ENCODE measurements around the gene CD320.
"Not testable (repeated sequence)": the region's sequence is repeated elsewhere in the genome, so short reads cannot be mapped to it uniquely, and the experiment has no call there.

Gene CD320

DNA sequence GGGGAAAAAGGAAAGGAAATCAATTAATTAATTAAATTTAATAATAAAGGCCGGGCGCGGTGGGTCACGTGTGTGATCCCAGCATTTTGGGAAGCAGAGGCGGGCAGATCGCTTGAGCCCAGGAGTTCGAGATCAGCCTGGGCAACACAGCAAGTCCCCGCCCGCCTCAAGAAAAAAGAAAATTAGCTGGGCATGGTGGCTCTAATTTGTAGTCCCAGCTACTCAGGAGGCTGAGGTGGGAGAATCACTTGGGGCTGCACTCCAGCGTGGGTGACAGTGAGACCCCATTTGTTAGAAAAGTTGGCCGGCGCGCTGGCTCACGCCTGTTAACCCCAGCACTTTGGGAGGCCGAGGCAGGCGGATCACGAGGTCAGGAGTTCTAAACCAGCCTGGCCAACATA lies 733 bp upstream of the CD320 start:
- no peak for DNase-seq (ENCODE audit: low read depth)

DNA sequence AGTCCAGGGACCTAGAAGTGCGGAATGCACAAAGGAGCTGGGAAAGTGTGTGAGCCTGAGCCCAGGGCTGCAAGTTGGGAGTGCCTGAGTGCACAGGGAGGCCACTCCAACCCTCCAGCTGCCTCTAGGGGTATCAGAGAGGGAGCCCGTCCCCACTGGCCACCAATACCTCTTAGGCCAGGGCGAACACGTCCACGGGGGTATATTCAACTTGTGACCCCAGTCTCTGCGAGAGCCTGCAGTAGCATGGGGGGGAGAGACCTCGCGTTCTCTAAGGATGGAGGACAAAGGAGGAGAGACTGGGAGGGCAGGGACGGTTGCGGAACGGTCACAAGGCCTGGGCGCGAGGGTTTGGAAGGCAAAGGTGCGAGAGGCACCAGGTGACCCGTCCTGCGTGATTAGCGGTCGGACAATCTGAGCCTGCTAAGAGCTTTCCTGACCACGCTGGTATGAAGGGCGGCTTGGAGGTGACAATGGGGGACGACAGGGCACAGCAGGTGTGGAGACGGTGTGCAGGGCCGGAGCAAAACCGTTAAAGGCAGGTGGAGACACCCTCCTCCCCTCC lies 676 bp downstream of the CD320 start:
- no peak for DNase-seq (ENCODE audit: low read depth)

DNA sequence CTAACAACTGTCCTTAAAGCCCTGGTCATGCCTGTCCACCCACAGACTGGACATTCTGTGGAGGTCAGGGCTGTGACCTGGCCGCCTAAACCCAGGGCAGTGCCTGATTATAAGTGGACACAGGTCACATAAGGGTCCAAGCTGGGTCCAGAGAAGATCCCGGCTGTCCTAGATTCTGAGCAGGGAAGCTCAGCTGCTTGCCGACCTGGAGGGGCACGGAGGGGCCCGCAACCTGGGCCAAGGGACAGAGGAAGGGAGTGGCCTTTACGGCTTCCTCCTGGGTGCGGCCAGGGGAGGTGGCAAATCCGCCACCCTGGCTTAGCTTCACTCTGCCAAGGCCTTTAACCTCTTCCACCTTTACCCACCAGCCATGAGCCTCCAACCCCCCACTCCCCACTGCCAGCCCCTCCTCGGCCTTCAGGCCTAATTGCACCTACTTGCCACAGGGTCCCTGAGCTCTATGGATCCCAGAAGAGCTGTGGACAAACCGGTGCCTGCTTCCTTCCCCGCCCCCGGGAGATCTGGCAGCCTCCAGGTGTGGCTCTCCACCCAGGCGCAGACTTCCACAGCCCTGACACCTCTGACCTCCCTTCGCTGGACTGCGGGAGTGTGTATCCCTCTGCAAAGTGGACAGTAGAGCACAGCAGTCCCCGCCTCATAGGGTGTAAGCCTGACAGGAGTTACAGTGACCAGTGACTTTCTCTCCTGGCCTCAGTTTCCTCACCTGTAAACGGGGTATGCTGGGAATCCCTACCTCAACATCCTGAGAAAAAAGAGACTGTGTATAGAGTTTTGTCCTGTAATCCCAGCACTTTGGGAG lies 1.7 kb downstream of the CD320 start:
- DNase-seq (ENCODE audit: low read depth), result no peak

- DNase-seq (ENCODE audit: low read depth), result no peak
These were observed 2.4 kb downstream of the CD320 start for GRCh38 chr19:8305798-8306197.

DNA sequence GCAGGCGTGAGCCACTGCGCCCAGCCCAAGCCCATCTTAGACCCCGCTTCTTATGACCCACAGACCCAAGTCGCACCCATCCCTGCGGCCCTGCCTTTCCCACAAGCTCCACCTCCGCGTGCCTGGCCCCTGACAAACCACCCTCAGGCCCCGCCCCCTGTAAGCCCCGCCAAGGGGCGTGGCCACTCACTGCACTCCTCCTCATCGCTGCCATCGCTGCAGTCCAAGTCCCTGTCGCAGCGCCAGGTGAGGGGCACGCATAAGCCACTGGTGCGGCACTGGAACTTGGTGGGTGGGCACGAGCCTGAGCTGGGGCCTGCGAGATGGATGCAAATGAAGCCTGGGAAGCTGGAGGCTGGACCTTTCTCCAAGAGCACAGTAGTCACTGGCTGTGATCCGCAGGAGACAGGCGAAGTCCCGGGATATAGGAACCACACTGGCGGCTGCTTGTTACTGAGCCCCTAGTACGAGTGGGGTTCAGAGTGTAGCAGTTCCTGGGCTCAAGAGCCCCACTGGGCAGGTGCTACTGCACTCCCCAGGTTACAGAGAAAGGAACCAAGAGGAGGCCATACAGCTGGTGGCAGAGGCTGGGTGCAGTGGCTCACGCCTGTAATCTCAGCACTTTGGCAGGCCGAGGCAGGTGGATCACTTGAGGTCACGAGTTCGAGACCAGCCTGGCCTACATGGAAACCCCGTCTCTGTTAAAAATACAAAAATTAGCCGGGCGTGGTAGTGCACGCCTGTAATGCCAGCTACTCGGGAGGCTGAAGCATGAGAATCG lies 3.1 kb downstream of the CD320 start:
- no peak for DNase-seq (ENCODE audit: low read depth)

DNA sequence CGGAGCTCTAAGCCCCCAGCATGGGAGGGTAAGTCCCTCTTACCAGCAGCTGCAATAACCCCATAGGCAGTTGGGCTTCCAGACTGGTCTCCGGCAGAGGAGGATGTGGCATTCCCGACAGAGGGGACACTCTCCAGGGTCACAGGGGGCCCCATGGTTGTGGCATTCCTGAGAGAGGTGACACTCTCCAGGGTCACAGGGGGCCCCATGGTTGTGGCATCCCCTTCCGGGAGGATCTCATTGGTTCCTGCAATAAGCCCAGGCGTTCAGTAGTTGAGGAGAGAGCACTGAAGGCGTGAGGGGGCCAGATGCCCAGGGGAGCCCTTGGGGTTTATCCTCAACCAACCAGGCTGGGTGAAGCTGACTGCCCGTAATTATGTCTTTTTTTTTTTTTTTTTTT lies 5.4 kb downstream of the CD320 start:
- no peak for DNase-seq (ENCODE audit: low read depth)

DNA sequence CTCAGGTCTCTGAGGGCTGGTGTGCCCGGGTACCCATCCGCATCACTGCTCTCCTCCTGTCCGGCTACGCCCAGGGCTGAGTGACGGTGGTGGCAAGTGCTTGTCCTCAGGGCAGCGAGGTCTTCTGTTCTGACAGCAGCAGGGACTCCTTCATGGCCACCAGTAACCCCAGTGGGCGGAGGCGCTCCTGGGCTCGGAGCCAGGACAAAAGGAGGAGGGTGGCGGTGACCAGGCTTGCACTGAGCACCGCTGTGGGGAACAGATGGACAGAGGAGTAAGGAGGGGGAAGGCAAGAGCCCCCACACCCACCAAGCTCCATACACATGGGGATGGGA lies 5.8 kb downstream of the CD320 start:
- no peak for DNase-seq (ENCODE audit: low read depth)

- DNase-seq (ENCODE audit: low read depth), result not testable (repeated sequence)
These were observed 16.8 kb downstream of the CD320 start for GRCh38 chr19:8291337-8291736.

- DNase-seq (ENCODE audit: low read depth), result not testable (repeated sequence)
These were observed 31.6 kb downstream of the CD320 start for GRCh38 chr19:8276508-8276907.

DNA sequence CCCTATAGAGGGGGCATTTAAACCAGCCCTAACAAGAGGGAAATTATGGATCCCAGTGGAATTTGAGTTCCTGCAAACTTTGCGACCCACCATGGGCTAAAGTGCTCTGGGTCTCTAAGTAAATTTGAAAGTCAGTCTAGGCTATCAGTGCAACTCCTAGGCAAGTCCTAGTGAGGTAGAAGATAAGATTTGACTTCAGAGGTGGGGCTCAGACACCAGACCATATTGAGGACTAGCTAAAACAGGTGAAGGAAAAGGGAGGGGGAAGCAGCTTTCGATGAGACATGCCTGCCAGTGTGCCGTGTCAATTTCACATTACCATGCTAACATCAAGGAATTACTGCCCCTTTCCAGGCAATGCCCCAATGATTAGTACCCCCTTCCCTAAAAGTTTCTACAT lies 38.4 kb downstream of the CD320 start:
- DNase-seq (ENCODE audit: low read depth), result no peak

- no peak for DNase-seq (ENCODE audit: low read depth)
These were observed 42.3 kb downstream of the CD320 start for GRCh38 chr19:8265872-8266271.

DNA sequence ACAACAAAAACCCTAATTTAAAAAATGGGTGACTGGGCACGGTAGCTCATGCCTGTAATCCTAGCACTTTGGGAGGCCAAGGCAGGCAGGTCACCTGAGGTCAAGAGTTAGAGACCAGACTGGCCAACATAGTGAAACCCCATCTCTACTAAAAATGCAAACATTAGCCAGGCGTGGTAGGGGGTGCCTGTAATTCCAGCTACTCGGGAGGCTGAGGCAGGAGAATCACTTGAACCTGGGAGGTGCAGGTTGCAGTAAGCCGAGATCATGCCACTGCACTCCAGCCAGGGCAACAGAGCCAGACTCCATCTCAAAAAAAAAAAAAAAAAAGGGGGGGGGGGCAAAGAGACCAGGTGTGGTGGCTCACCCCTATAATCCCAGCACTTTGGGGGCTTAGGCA lies 43.9 kb downstream of the CD320 start:
- DNase-seq (ENCODE audit: low read depth), result not testable (repeated sequence)

DNA sequence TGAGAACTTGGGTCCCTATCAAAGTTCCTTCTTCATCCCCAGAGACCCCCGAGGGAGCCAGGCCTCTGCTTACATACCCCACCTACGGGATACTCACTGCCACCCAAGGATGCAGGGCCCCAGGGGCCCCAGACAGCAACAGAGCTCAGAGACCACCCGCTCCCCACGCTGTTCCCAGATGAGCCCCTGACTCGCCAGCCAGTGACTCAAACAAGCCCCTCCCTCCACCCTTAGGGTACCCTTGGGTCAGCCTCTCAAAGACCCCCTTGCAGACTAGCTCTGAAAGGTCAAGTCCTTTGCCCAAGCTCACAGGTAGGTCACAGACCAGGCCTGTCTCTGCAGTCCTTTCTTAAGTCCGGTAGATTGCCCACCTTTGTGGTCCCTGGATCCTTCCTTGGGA lies 45.7 kb downstream of the CD320 start:
- DNase-seq (ENCODE audit: low read depth), result no peak

- DNase-seq (ENCODE audit: low read depth), result no peak
These were observed 46.3 kb downstream of the CD320 start for GRCh38 chr19:8261881-8262280.

GRCh38 chr19:8261347-8261746 lies 46.8 kb downstream of the CD320 start:
- no peak for DNase-seq (ENCODE audit: low read depth)

DNA sequence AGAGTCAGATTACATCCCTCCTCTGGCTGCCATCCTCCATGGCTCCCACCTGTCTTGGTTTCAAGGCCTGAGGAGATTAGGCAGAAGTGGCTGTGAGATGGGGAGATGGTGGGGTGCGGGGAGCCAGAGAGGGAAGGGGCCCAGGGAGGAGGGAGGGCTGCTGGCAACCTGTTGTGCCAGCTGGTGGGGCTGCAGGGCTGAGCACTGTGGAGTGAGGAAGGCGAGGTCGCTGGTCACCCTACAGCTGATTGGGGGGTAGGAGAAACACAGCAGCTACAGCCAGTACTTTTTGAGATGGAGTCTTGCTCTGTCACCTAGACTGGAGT lies 48.3 kb downstream of the CD320 start:
- DNase-seq (ENCODE audit: low read depth), result no peak

DNA sequence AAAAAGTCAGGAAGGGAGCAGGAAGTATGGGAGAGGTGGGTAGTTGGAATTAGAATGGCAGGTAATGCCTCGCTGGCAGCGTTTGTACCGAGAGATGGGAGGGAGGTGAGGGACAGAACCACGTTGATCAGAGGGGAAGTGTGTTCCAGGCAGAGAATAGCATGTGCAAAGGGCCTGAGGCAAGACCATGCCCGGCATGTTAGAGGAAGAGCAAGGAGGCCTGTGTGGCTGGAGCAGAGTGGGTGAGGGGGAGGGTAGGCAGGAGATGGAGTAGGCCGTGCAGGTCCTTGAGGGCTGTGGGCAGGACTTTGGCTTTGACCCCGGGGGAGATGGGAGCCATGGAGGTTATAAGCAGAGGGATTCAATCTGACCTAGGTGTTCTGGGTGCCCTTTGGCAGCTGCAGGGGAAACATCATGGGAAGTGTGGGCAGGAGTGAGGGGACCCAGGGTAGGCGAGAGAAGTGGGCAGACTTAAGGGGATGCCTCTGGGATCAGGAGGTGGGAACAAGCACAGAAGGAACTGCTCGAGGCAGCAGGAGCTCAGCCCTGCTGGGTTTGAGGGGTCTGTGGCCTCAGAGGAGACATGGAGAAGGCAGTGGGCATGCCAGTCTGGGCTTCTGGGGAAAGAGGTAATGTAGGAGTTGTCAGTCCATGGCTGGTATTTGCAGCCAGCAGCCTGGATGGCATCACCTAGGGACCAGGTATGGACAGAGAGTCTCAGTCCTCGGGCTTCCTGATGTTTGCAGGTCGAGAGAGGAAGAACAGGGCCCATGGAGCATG lies 48.8 kb downstream of the CD320 start:
- DNase-seq (ENCODE audit: low read depth), result no peak

GRCh38 chr19:8257052-8257443 lies 51.1 kb downstream of the CD320 start:
- DNase-seq (ENCODE audit: low read depth), result no peak

DNA sequence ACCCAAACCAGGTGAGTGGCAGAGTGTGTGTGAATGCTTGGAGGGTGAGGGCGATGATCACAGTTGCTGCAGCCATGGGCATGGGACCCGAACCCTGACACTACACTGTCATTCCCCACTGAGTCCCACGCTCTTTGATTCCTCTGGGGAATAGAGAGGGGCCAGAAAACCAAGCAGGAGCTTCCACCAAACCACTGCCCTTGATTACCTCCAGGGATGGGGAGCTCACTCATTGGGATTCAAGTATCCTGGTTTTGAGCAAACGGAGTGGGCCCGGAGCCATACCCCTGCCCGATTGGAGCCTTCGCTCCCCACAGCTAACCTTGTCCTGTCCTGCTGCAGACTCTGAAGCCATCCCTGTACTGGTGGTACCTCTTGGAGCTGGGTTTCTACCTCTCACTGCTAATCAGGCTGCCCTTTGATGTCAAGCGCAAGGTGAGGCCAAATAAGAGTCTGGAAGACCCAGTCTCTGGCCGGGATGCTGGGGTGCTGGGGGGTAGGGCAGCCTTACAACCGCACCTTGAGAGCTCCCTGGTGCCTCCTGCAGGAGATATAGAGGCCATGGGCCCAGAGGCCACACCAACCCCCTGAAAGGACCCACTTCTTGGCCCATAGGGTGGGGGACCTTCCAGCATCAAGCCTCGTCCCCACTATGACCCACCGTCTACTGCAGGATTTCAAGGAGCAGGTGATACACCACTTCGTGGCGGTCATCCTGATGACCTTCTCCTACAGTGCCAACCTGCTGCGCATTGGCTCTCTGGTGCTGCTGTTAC lies 51.7 kb downstream of the CD320 start:
- no peak for DNase-seq (ENCODE audit: low read depth)

- no peak for DNase-seq (ENCODE audit: low read depth)
These were observed 52.6 kb downstream of the CD320 start for GRCh38 chr19:8255426-8256125.

DNA sequence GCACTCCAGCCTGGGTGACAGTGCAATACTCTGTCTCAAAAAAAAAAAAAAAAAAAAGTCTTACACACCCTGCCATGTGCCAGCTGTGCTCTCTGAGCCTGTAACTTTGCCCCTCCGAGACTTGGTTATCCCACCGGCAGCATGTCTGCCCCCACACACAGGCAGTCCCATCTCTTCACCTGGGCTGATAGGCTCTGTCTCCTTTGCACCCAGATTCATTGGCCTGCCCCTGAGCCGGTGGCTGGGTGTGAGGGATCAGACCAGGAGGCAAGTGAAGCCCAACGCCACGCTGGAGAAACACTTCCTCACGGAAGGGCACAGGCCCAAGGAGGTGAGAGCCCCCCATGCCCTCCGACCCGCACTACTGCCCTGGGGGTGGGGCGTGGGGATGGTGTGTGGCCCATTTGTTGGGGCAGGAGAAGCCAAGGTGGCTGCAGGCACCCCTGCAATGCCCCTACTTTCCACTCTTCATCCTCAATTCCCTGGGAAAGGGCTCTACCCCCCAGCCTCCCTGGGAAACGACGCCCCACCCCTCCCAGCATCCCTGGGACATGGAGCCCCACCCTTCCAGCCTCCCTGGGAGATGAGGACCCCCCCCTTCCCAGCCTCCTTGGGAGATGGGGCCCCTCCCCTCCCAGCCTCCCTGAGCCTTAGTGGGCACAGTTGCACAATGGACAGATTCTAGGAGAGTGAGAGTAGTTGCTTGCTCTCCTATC lies 53.7 kb downstream of the CD320 start:
- no peak for DNase-seq (ENCODE audit: low read depth)

Measured in stimulated activated CD4-positive, alpha-beta T cell treated with anti-CD3 and anti-CD28 coated beads, Interleukin-2, amount 100 ng/mL, for 4 hours (primary cell).